Activated B cell treated with CpG ODN at 0.5 μM for 24 hours (primary cell): Measurements from ENCODE around the gene GSK3B. TPM values are rescaled to one million over a fixed set of nuclear protein-coding genes. Genes with fewer than 3 reads are reported as not detected.
"Not testable (repeated sequence)": the region's sequence is repeated elsewhere in the genome, so short reads cannot be mapped to it uniquely, and the experiment has no call there.

ENCODE experiments used
- ATAC-seq: fragments of 200-7000 bp; cut with Tn5 transposase; one replicate; pipeline ENCODE4 v1.10.0; 2021; ENCODE audit warnings: low read depth, mild to moderate bottlenecking, moderate library complexity
- CTCF ChIA-PET: fragments of 350-600 bp; sonication (Branson Sonifier 250); formaldehyde crosslinking; loops from one replicate; lab custom pipeline; 2021; ENCODE audit warnings: antibody characterized with exemption; lab: Charles Lee
- POLR2A ChIA-PET: fragments of 350-600 bp; sonication (Branson Sonifier 250); formaldehyde crosslinking; loops from one replicate; lab custom pipeline; 2021; ENCODE audit warnings: antibody characterized with exemption; lab: Charles Lee
- DNase-seq: peaks from one replicate; pipeline ENCODE4 v3.0.0; 2022
- H3K27ac Mint-ChIP-seq: one replicate; pipeline ENCODE4 v1.8.0; 2020; ENCODE audit warnings: mixed read lengths
- H3K27me3 Mint-ChIP-seq: one replicate; pipeline ENCODE4 v1.8.0; 2021; ENCODE audit warnings: mixed read lengths
- H3K36me3 Mint-ChIP-seq: one replicate; pipeline ENCODE4 v1.8.0; 2021; ENCODE audit warnings: low read depth, mixed read lengths
- H3K4me1 Mint-ChIP-seq: one replicate; pipeline ENCODE4 v1.8.0; 2021; ENCODE audit warnings: mixed read lengths
- H3K4me3 Mint-ChIP-seq: one replicate; pipeline ENCODE4 v1.8.0; 2020; ENCODE audit warnings: mild to moderate bottlenecking, mixed read lengths
- H3K9me3 Mint-ChIP-seq: one replicate; pipeline ENCODE4 v1.8.0; 2020; ENCODE audit warnings: mixed read lengths
- intact Hi-C: fragments of 100-400 bp; cut with micrococcal nuclease; formaldehyde crosslinking; loops from one replicate; pipeline ENCODE4 v1.15.1; 2024
- total RNA-seq: library from RNA; stranded (reverse); gene quantifications from 2 replicates; pipeline ENCODE4 v1.2.3, GENCODE V29; 2022
- TF ChIP-seq, protein P1 (sequence below): fragments of 200-600 bp; IDR thresholded peaks from one replicate; pipeline ENCODE4 v1.8.0; 2022; ENCODE audit warnings: antibody characterized with exemption, mild to moderate bottlenecking

Gene GSK3B
- total RNA-seq, 1 donor from 2014 or later, result 35.4 TPM

GRCh38 chr3:120022729-120023128, 71.5 kb downstream of the GSK3B start:
- intact Hi-C loops, result no loop called here
- TF ChIP-seq, protein P1, sequence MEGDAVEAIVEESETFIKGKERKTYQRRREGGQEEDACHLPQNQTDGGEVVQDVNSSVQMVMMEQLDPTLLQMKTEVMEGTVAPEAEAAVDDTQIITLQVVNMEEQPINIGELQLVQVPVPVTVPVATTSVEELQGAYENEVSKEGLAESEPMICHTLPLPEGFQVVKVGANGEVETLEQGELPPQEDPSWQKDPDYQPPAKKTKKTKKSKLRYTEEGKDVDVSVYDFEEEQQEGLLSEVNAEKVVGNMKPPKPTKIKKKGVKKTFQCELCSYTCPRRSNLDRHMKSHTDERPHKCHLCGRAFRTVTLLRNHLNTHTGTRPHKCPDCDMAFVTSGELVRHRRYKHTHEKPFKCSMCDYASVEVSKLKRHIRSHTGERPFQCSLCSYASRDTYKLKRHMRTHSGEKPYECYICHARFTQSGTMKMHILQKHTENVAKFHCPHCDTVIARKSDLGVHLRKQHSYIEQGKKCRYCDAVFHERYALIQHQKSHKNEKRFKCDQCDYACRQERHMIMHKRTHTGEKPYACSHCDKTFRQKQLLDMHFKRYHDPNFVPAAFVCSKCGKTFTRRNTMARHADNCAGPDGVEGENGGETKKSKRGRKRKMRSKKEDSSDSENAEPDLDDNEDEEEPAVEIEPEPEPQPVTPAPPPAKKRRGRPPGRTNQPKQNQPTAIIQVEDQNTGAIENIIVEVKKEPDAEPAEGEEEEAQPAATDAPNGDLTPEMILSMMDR, result no peak
- CTCF ChIA-PET, result no interaction called here
- no peak overlapping the region for H3K27ac Mint-ChIP-seq
- H3K4me1 Mint-ChIP-seq, result peaks cover 66% of the 10 kb centered on the region
- H3K4me3 Mint-ChIP-seq, result no peak overlapping the region
- DNase-seq, result no peak
- H3K36me3 Mint-ChIP-seq, result peaks cover 14% of the 10 kb centered on the region
- H3K27me3 Mint-ChIP-seq, result no peaks in the 10 kb centered on the region
- ATAC-seq, result no peak
- POLR2A ChIA-PET, result no interaction called here
- no peaks in the 10 kb centered on the region for H3K9me3 Mint-ChIP-seq

GRCh38 chr3:120021523-120021922, 72.7 kb downstream of the GSK3B start:
- CTCF ChIA-PET, result no interaction called here
- intact Hi-C loops, result no loop called here
- no peak overlapping the region for H3K4me3 Mint-ChIP-seq
- ATAC-seq (no peak), DNase-seq (no peak)
- POLR2A ChIA-PET, result no interaction called here
- no peaks in the 10 kb centered on the region for H3K9me3 Mint-ChIP-seq
- H3K36me3 Mint-ChIP-seq, result peaks cover 14% of the 10 kb centered on the region
- no peaks in the 10 kb centered on the region for H3K27me3 Mint-ChIP-seq
- TF ChIP-seq, protein P1, result no peak
- H3K4me1 Mint-ChIP-seq, result peaks cover 71% of the 10 kb centered on the region
- no peak overlapping the region for H3K27ac Mint-ChIP-seq

DNA sequence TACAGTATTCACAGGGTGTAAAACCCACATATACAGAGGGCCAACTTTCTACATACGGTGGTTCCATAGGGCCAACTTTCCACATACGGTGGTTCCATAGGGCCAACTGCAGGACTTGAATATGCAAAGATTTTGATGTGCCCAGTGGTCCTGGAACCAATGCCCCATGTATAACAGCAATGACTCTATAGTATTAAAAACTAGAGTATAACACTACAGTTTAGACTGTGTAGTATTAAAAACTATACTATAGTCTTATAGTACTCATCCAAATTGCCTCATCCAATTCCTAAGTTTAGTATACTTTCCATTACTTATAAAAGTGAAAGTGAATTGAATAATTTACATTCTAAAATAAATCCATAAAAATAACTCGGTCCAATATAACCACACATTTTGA, 75.9 kb downstream of the GSK3B start:
- ATAC-seq (no peak), DNase-seq (no peak)
- no peak overlapping the region for H3K4me3 Mint-ChIP-seq
- H3K4me1 Mint-ChIP-seq, result peaks cover 74% of the 10 kb centered on the region
- no peak overlapping the region for H3K27ac Mint-ChIP-seq
- POLR2A ChIA-PET, result no interaction called here
- CTCF ChIA-PET, result no interaction called here
- no peaks in the 10 kb centered on the region for H3K27me3 Mint-ChIP-seq
- H3K36me3 Mint-ChIP-seq, result peaks cover 8% of the 10 kb centered on the region
- intact Hi-C loops, result no loop called here
- H3K9me3 Mint-ChIP-seq, result no peaks in the 10 kb centered on the region
- TF ChIP-seq, protein P1, result no peak

GRCh38 chr3:120017692-120018091, 76.6 kb downstream of the GSK3B start:
- ChIA-PET CTCF (no interaction called here), POLR2A (no interaction called here)
- DNase-seq (no peak), ATAC-seq (no peak)
- Mint-ChIP-seq H3K27ac (no peak overlapping the region), H3K36me3 (peaks cover 8% of the 10 kb centered on the region), H3K4me1 (peaks cover 73% of the 10 kb centered on the region), H3K9me3 (no peaks in the 10 kb centered on the region), H3K27me3 (no peaks in the 10 kb centered on the region), H3K4me3 (no peak overlapping the region)
- intact Hi-C loops, result no loop called here
- TF ChIP-seq, protein P1, result no peak

DNA sequence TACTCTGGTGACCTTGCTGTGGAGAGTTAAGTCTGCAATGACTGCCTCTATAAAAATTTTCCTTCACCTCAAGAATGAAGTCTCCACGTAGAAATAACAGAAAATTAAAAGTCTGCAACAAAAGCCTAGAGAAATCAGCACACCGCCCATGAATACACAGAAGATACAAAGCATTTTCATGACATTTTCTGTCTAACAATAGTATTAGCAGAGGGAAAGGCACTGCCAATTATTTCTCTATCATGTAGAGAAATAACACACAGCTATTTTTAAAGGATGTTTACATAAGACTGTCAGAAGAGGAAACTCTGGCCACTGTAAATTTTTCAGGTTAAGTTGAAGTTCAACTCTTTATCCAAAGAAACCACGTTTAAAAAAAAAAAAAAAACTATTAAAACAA, 80.8 kb downstream of the GSK3B start:
- peaks cover 63% of the 10 kb centered on the region for H3K4me1 Mint-ChIP-seq
- intact Hi-C loops, result no loop called here
- no peaks in the 10 kb centered on the region for H3K27me3 Mint-ChIP-seq
- peaks cover 3% of the 10 kb centered on the region for H3K9me3 Mint-ChIP-seq
- H3K36me3 Mint-ChIP-seq, result peaks cover 5% of the 10 kb centered on the region
- H3K4me3 Mint-ChIP-seq, result no peak overlapping the region
- TF ChIP-seq, protein P1, result no peak
- ATAC-seq (no peak), DNase-seq (no peak)
- POLR2A ChIA-PET, result no interaction called here
- H3K27ac Mint-ChIP-seq, result no peak overlapping the region
- CTCF ChIA-PET, result no interaction called here

DNA sequence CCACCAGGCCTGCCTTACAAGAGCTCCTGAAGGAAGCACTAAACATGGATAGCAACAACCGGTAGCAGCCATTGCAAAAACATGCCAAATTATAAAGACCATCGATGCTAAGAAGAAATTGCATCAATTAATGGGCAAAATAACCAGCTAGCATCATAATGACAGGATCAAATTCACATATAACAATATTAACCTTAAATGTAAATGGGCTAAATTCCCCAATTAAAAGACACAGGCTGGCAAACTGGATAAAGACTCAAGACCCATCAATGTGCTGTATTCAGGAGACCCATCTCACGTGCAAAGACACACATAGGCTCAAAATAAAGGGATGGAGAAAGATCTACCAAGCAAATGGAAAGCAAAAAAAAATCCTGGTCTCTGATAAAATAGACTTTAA, 88.5 kb downstream of the GSK3B start:
- DNase-seq, H3K27me3 Mint-ChIP-seq, CTCF ChIA-PET, intact Hi-C loops, ATAC-seq, H3K4me3 Mint-ChIP-seq, H3K27ac Mint-ChIP-seq, POLR2A ChIA-PET: not testable (repeated sequence)
- H3K36me3 Mint-ChIP-seq, result peaks cover 21% of the 10 kb centered on the region
- H3K9me3 Mint-ChIP-seq, result peaks cover 16% of the 10 kb centered on the region
- H3K4me1 Mint-ChIP-seq, result peaks cover 50% of the 10 kb centered on the region

- Mint-ChIP-seq H3K36me3 (peaks cover 36% of the 10 kb centered on the region), H3K4me1 (peaks cover 46% of the 10 kb centered on the region), H3K9me3 (peaks cover 16% of the 10 kb centered on the region)
- H3K27ac Mint-ChIP-seq, CTCF ChIA-PET, intact Hi-C loops, DNase-seq, H3K27me3 Mint-ChIP-seq, H3K4me3 Mint-ChIP-seq, POLR2A ChIA-PET, ATAC-seq: not testable (repeated sequence)
Observed at GRCh38 chr3:120004008-120004498, 90.2 kb downstream of the GSK3B start.
